ENCODE measurements around the gene ID3.
"Not testable (repeated sequence)": the region's sequence is repeated elsewhere in the genome, so short reads cannot be mapped to it uniquely, and the experiment has no call there.

The ID3 gene

GRCh38 chr1:23548704-23549143 is 10.6 kb downstream of the ID3 start:
- no peak for TF ChIP-seq CTCF (IDR thresholded peaks at IDR 0.05; ENCODE audit: borderline replicate concordance, control extremely low read depth, extremely low read depth, insufficient read depth, missing control alignments)
- in situ Hi-C loops (cut with MboI; ENCODE audit: low sequenced_read_pairs, unreplicated experiment), result loop anchor here (5.0 kb wide), 1 partner anchor 94 kb away; no protein-coding TSS in a partner anchor
- DNase-seq (ENCODE audit: low spot score), result no peak

DNA sequence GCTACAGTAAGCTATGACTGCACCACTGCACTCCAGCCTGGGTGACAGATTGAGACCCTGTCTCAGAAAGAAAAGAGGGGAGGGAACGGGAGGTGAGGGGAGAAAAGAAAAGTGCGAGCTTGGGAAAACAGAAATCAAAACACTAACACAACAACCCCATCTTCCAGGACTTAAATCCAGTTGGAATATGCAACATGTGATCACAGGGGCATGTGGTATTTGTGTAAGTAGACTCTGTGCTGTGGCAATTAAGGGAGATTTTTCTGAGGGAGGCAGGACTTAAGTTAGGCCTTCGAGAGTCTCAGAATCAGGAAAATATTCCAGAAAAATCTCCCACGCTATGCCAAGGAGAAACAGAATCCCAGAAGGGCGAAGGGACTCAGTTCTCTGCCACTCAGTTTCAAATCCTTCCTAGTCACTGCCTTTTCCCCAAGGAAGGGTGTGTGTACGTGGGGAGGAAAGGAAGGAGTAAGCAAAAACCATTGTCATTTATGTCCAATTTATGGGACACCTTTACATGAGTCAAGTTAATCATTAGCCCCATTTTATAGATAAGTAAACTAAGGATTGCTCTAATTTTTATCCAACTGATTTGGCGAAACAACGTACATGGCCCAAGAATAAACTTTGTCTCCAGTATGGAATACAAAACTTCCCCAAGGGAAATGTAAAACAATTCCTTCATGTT is 12.3 kb downstream of the ID3 start:
- in situ Hi-C loops (cut with MboI; ENCODE audit: low sequenced_read_pairs, unreplicated experiment), result loop anchor here (5.0 kb wide), 1 partner anchor 95 kb away; no protein-coding TSS in a partner anchor
- no peak for TF ChIP-seq CTCF (IDR thresholded peaks at IDR 0.05; ENCODE audit: borderline replicate concordance, control extremely low read depth, extremely low read depth, insufficient read depth, missing control alignments)
- DNase-seq (ENCODE audit: low spot score), result no peak

- TF ChIP-seq CTCF (IDR thresholded peaks at IDR 0.05; ENCODE audit: borderline replicate concordance, control extremely low read depth, extremely low read depth, insufficient read depth, missing control alignments), result no peak
- DNase-seq (ENCODE audit: low spot score), result no peak
- in situ Hi-C loops (cut with MboI; ENCODE audit: low sequenced_read_pairs, unreplicated experiment), result loop anchor here (5.0 kb wide), 1 partner anchor 96 kb away; no protein-coding TSS in a partner anchor
Measured at GRCh38 chr1:23545851-23546250, 13.4 kb downstream of the ID3 start.

GRCh38 chr1:23544444-23545389 is 14.6 kb downstream of the ID3 start:
- in situ Hi-C loops (cut with MboI; ENCODE audit: low sequenced_read_pairs, unreplicated experiment), result loop anchor here (5.0 kb wide), 1 partner anchor 98 kb away; no protein-coding TSS in a partner anchor

GRCh38 chr1:23543707-23544443 is 15.4 kb downstream of the ID3 start:
- no peak for DNase-seq (ENCODE audit: low spot score)
- TF ChIP-seq CTCF (IDR thresholded peaks at IDR 0.05; ENCODE audit: borderline replicate concordance, control extremely low read depth, extremely low read depth, insufficient read depth, missing control alignments), result no peak
- in situ Hi-C loops (cut with MboI; ENCODE audit: low sequenced_read_pairs, unreplicated experiment), result no loop called here

More at GRCh38 chr1:23544444-23545389, 14.6 kb downstream of the ID3 start:
- peak; percentile 75 for TF ChIP-seq CTCF (IDR thresholded peaks at IDR 0.05; ENCODE audit: borderline replicate concordance, control extremely low read depth, extremely low read depth, insufficient read depth, missing control alignments)
- peak; percentile 75 for DNase-seq (ENCODE audit: low spot score)

DNA sequence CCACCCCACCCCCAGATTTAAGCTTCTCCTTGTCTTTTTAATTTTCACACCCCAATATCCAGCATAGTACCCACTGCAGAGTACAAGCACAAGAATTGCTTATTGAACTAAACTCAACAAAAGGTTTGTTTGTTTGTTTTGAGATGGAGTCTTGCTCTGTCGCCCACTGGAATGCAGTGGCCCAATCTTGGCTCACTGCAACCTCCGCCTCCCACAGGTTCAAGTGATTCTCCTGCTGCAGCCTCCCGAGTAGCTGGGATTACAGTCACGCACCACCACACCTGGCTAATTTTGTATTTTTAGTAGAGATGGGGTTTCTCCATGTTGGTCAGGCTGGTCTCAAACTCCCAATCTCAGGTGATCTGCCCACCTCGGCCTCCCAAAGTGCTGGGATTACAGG is 16.4 kb downstream of the ID3 start:
- in situ Hi-C loops (cut with MboI; ENCODE audit: low sequenced_read_pairs, unreplicated experiment); DNase-seq (ENCODE audit: low spot score): not testable (repeated sequence)
